T-helper 1 cell (primary cell): ENCODE results near the gene STRN4.
"Not testable (repeated sequence)": the region's sequence is repeated elsewhere in the genome, so short reads cannot be mapped to it uniquely, and the experiment has no call there.

Experiments
- DNase-seq, 5 donors: peaks; one replicate each; pipeline ENCODE4 v3.0.0-alpha.2; 2012 to 2020

Gene STRN4

GRCh38 chr19:46772170-46773017 lies 26.1 kb upstream of the STRN4 start:
- DNase-seq: no peak

- DNase-seq: not testable (repeated sequence)
Observed at GRCh38 chr19:46768746-46769145, 22.5 kb upstream of the STRN4 start.

- DNase-seq: peak in 4 of 5 donors; percentile 36 to 66 (median 44)
Observed at GRCh38 chr19:46766569-46767317, 20.5 kb upstream of the STRN4 start.

GRCh38 chr19:46764817-46765291 lies 18.6 kb upstream of the STRN4 start:
- DNase-seq: no peak

GRCh38 chr19:46762245-46762890 lies 16.1 kb upstream of the STRN4 start:
- DNase-seq: no peak

- DNase-seq: no peak
Observed at GRCh38 chr19:46761418-46761831, 15.2 kb upstream of the STRN4 start.

GRCh38 chr19:46760897-46761296 lies 14.6 kb upstream of the STRN4 start:
- not testable (repeated sequence) for DNase-seq

GRCh38 chr19:46760363-46760762 lies 14.1 kb upstream of the STRN4 start:
- no peak for DNase-seq

GRCh38 chr19:46759817-46760333 lies 13.6 kb upstream of the STRN4 start:
- no peak for DNase-seq

- no peak for DNase-seq
Observed at GRCh38 chr19:46759206-46759605, 13.0 kb upstream of the STRN4 start.

GRCh38 chr19:46756544-46756888 lies 10.3 kb upstream of the STRN4 start:
- DNase-seq: no peak

GRCh38 chr19:46755853-46756543 lies 9.7 kb upstream of the STRN4 start:
- DNase-seq: no peak

GRCh38 chr19:46755077-46755852 lies 9.0 kb upstream of the STRN4 start:
- no peak for DNase-seq

- DNase-seq: peak in 4 of 5 donors; percentile 49 to 69 (median 58)
Observed at GRCh38 chr19:46753420-46754155, 7.3 kb upstream of the STRN4 start.

- DNase-seq: peak; percentile 39 to 75 (median 62)
Observed at GRCh38 chr19:46748325-46749109, 2.3 kb upstream of the STRN4 start.

- DNase-seq: peak in 2 of 5 donors; percentile 17 to 22
Observed at GRCh38 chr19:46745521-46746280, 549 bp downstream of the STRN4 start, which contains the start of gene FKRP. Gene FKRP (plus strand): TSS chr19:46746057. CDS start chr19:46755451, 9,394 bp downstream.

GRCh38 chr19:46745030-46745429 lies 1.2 kb downstream of the STRN4 start:
- DNase-seq: no peak

GRCh38 chr19:46744005-46744691 lies 2.1 kb downstream of the STRN4 start:
- DNase-seq: no peak
